Prostate gland (tissue), 2 donors: ENCODE measurements around the gene HMHB1.
A peak's percentile ranks its signal among the peaks of the same experiment; 100 is the strongest.

Experiments
- POLR2AphosphoS5 ChIP-seq: sonication (generic); formaldehyde crosslinking; IDR thresholded peaks from one replicate; pipeline ENCODE4 v1.6.1; 2017; ENCODE audit warnings: antibody characterized with exemption
- TF ChIP-seq, protein P1 (sequence below), 4 experiments: fragments of 200-600 bp in 2 of 4; fragments of 450-650 bp in 2 of 4; sonication (generic) in 2 of 4; IDR thresholded peaks; 1 replicate in 3 of 4; 2 replicates in 1 of 4; pipeline ENCODE4 v1.5.1; 2016 to 2019; ENCODE audit warnings: antibody characterized with exemption in 4 of 4, mild to moderate bottlenecking in 2 of 4, moderate library complexity in 2 of 4

GRCh38 chr5:143865426-143866025, 53.6 kb downstream of the HMHB1 start:
- TF ChIP-seq, protein P1, sequence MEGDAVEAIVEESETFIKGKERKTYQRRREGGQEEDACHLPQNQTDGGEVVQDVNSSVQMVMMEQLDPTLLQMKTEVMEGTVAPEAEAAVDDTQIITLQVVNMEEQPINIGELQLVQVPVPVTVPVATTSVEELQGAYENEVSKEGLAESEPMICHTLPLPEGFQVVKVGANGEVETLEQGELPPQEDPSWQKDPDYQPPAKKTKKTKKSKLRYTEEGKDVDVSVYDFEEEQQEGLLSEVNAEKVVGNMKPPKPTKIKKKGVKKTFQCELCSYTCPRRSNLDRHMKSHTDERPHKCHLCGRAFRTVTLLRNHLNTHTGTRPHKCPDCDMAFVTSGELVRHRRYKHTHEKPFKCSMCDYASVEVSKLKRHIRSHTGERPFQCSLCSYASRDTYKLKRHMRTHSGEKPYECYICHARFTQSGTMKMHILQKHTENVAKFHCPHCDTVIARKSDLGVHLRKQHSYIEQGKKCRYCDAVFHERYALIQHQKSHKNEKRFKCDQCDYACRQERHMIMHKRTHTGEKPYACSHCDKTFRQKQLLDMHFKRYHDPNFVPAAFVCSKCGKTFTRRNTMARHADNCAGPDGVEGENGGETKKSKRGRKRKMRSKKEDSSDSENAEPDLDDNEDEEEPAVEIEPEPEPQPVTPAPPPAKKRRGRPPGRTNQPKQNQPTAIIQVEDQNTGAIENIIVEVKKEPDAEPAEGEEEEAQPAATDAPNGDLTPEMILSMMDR (IDR thresholded peaks at IDR 0.05): no peak
- peak; percentile 20 for TF ChIP-seq POLR2AphosphoS5
